Upper lobe of left lung (tissue), 6 donors: ENCODE results near the gene ACOT12. TPM values are rescaled to one million over a fixed set of nuclear protein-coding genes. Genes with fewer than 3 reads are reported as not detected.
"Not testable (repeated sequence)": the region's sequence is repeated elsewhere in the genome, so short reads cannot be mapped to it uniquely, and the experiment has no call there.

Source experiments
- ATAC-seq, 2 donors: fragments of 200-7000 bp; cut with Tn5 transposase; one replicate each; pipeline ENCODE4 v1.9.1; 2022; ENCODE audit warnings: mild to moderate bottlenecking in 2 of 2, moderate library complexity in 2 of 2; ENCODE audit not compliant: low FRiP score in 2 of 2
- DNase-seq, 2 donors: peaks; one replicate each; pipeline ENCODE4 v3.0.0-alpha.2; 2019 to 2020
- H3K27ac ChIP-seq, 4 donors: fragments of 200-600 bp; sonication (generic); one replicate each; pipeline ENCODE4 v1.5.1; 2016 to 2019
- H3K27me3 ChIP-seq, 4 donors: fragments of 200-600 bp; sonication (generic); one replicate each; pipeline ENCODE4 v1.5.1; 2017 to 2019
- H3K36me3 ChIP-seq, 4 donors: fragments of 200-600 bp; sonication (generic); one replicate each; pipeline ENCODE4 v1.5.1; 2016 to 2019
- H3K4me1 ChIP-seq, 4 donors: fragments of 200-600 bp; sonication (generic); one replicate each; pipeline ENCODE4 v1.5.1; 2018 to 2019
- H3K4me3 ChIP-seq, 4 donors: fragments of 200-600 bp; sonication (generic); one replicate each; pipeline ENCODE4 v1.5.1; 2017 to 2019; ENCODE audit warnings: mild to moderate bottlenecking in 2 of 4, moderate library complexity in 1 of 4
- H3K9me3 ChIP-seq, 4 donors: fragments of 200-600 bp; sonication (generic); one replicate each; pipeline ENCODE4 v1.5.1; 2018 to 2019
- EP300 ChIP-seq, 4 donors: sonication (generic); formaldehyde crosslinking; IDR thresholded peaks; one replicate each; pipeline ENCODE4 v1.5.1; 2017; ENCODE audit warnings: antibody characterized with exemption in 4 of 4, control low read depth in 2 of 4
- POLR2A ChIP-seq, 4 donors: fragments of 450-650 bp; IDR thresholded peaks; one replicate each; pipeline ENCODE4 v1.5.1; 2016 to 2017; ENCODE audit warnings: antibody characterized with exemption in 4 of 4, mild to moderate bottlenecking in 2 of 4
- POLR2AphosphoS5 ChIP-seq, 2 donors: sonication (generic); formaldehyde crosslinking; IDR thresholded peaks; one replicate each; pipeline ENCODE4 v1.5.1; 2017; ENCODE audit warnings: antibody characterized with exemption in 2 of 2
- WGBS, 2 donors: methylation state at CpG; one replicate each; pipeline ENCODE4 v1.1.5; 2017 to 2018; 5-methylcytosine and 5-hydroxymethylcytosine counted together
- total RNA-seq, 6 donors: library from RNA; depleted of rRNA in 4 of 6; stranded (reverse); fragments of >200 nt in 4 of 6; gene quantifications; one replicate each; pipeline versions ENCODE4 v1.1.0 to v1.2.1, GENCODE V29; 2016 to 2021
- TF ChIP-seq, protein P1 (sequence below), 6 experiments: fragments of 450-650 bp in 4 of 6; fragments of 200-600 bp in 2 of 6; sonication (generic) in 2 of 6; IDR thresholded peaks; one replicate each; pipeline ENCODE4 v1.5.1; 2016 to 2019; ENCODE audit warnings: antibody characterized with exemption in 6 of 6
- donor health status: DM: no; HTN: no; CAD: no; lungs with moderate emphysema.
- donor health status: DM: no; HTN: yes; CAD: no; lungs with severe emphysema.

Gene ACOT12
- total RNA-seq, 6 donors from 2014 or later: not detected

DNA sequence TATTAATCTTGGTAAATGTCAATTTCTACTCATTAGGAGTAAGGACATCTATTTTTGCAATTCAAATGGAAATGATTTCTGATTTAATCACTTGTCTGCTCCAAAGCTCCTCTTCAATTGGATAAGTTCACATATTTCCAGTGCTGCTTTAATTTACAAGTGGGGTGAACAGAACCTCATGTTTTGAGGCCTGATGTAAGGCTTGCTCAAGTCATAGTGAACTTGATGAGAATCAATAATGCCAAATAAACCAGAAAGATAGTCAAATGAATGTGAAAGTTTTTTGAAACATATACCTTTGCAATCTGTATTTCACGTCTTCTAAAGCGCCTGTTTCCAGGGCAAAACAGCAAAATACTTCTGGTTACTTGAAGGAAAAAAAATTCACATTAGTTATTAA, 15.4 kb upstream of the ACOT12 start:
- Histone ChIP-seq H3K27me3 (no peaks in the 10 kb centered on the region), H3K36me3 (no peaks in the 10 kb centered on the region), H3K9me3 (no peaks in the 10 kb centered on the region), H3K27ac (no peak overlapping the region), H3K4me1 (no peaks in the 10 kb centered on the region), H3K4me3 (no peak overlapping the region)
- ATAC-seq: no peak
- no peak for TF ChIP-seq EP300 (IDR thresholded peaks at IDR 0.05)
- TF ChIP-seq, protein P1, sequence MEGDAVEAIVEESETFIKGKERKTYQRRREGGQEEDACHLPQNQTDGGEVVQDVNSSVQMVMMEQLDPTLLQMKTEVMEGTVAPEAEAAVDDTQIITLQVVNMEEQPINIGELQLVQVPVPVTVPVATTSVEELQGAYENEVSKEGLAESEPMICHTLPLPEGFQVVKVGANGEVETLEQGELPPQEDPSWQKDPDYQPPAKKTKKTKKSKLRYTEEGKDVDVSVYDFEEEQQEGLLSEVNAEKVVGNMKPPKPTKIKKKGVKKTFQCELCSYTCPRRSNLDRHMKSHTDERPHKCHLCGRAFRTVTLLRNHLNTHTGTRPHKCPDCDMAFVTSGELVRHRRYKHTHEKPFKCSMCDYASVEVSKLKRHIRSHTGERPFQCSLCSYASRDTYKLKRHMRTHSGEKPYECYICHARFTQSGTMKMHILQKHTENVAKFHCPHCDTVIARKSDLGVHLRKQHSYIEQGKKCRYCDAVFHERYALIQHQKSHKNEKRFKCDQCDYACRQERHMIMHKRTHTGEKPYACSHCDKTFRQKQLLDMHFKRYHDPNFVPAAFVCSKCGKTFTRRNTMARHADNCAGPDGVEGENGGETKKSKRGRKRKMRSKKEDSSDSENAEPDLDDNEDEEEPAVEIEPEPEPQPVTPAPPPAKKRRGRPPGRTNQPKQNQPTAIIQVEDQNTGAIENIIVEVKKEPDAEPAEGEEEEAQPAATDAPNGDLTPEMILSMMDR (IDR thresholded peaks at IDR 0.05): no peak
- no peak for TF ChIP-seq POLR2A (IDR thresholded peaks at IDR 0.05)
- no peak for TF ChIP-seq POLR2AphosphoS5 (IDR thresholded peaks at IDR 0.05)
- 93 to 95% methylated on average over 2 of the region's 2 CpGs for WGBS, 2 donors
- DNase-seq: no peak

DNA sequence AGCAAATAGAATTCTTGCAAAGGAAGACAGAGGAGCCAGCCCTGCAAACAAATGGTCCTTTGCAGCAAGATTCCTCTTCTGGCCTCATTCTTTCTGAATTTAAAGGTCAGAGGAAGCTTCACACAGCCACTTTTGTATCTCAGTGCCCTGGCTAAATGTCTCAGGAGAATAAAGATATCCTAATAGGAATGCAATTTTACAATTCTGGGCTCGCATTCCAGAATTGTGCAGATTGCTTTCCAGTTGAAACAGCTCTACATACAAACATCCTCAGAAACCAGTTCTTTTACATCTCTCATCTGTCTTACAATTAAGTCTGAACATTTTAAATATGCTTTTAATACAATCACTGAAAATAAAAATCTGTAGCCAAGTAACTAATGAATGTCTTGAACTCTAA, 14.6 kb upstream of the ACOT12 start:
- Histone ChIP-seq H3K27ac (no peak overlapping the region), H3K4me1 (no peaks in the 10 kb centered on the region), H3K4me3 (no peak overlapping the region), H3K9me3 (no peaks in the 10 kb centered on the region), H3K27me3 (no peaks in the 10 kb centered on the region), H3K36me3 (no peaks in the 10 kb centered on the region)
- 90 to 93% methylated on average over 1 of the region's 1 CpG for WGBS, 2 donors
- ATAC-seq: no peak
- TF ChIP-seq, protein P1 (IDR thresholded peaks at IDR 0.05): no peak
- no peak for TF ChIP-seq POLR2AphosphoS5 (IDR thresholded peaks at IDR 0.05)
- no peak for TF ChIP-seq EP300 (IDR thresholded peaks at IDR 0.05)
- no peak for DNase-seq

- not testable (repeated sequence) for H3K4me3 ChIP-seq, H3K27ac ChIP-seq, H3K4me1 ChIP-seq, H3K27me3 ChIP-seq, ATAC-seq, H3K36me3 ChIP-seq, DNase-seq, H3K9me3 ChIP-seq
- 70 to 98% methylated on average over 4 of the region's 4 CpGs for WGBS, 2 donors
Observed at GRCh38 chr5:81407811-81408210, 13.9 kb upstream of the ACOT12 start.

DNA sequence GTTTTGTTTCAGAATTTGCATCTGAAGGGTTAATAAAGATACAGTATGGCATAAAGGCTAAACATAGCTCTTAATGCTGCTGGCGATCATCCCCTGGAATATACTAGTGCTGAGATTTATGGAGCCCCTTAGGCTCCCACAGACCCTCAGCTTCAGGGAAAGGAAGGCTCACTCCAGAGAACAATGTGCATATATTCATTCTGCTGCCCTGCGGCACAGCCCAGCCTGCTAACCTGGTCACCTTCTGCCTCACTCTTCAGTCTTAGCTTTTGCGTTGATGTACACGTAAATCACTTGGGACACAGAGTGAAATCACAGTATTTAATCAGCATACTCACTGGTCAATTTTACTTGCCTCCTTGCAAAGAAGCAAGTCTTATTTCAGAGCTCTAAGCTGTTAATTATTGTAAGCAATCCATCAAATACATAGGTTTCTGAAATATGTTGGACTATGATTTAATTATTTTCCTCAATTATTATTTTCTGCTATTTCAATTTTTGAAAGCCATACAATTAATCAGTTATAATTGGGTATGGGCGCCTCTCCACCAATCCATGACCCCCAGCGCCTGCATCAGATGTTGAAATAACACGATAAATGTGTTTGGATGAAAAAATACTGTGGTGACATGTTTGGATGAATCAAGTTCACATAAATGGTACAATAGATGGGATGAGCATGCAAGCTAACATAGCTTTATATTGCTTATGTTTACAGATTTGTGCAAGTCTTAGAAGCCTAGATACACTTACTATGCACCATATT, 11.4 kb upstream of the ACOT12 start:
- Histone ChIP-seq H3K27me3 (no peaks in the 10 kb centered on the region), H3K9me3 (no peaks in the 10 kb centered on the region), H3K4me1 (no peaks in the 10 kb centered on the region), H3K36me3 (no peaks in the 10 kb centered on the region), H3K4me3 (no peak overlapping the region), H3K27ac (no peak overlapping the region)
- 83 to 85% methylated on average over 7 of the region's 7 CpGs for WGBS, 2 donors
- no peak for DNase-seq
- no peak for ATAC-seq
- TF ChIP-seq, protein P1 (IDR thresholded peaks at IDR 0.05): no peak
- no peak for TF ChIP-seq EP300 (IDR thresholded peaks at IDR 0.05)
- no peak for TF ChIP-seq POLR2A (IDR thresholded peaks at IDR 0.05)
- no peak for TF ChIP-seq POLR2AphosphoS5 (IDR thresholded peaks at IDR 0.05)

GRCh38 chr5:81402192-81402930, 8.4 kb upstream of the ACOT12 start:
- Histone ChIP-seq H3K4me3 (no peak overlapping the region), H3K4me1 (no peaks in the 10 kb centered on the region), H3K9me3 (no peaks in the 10 kb centered on the region), H3K27me3 (no peaks in the 10 kb centered on the region), H3K36me3 (no peaks in the 10 kb centered on the region), H3K27ac (no peak overlapping the region)
- DNase-seq (no peak), ATAC-seq (no peak)
- TF ChIP-seq EP300 (IDR thresholded peaks at IDR 0.05) (no peak), POLR2AphosphoS5 (IDR thresholded peaks at IDR 0.05) (no peak), POLR2A (IDR thresholded peaks at IDR 0.05) (no peak)
- TF ChIP-seq, protein P1 (IDR thresholded peaks at IDR 0.05): no peak
- WGBS, 2 donors: 24 to 35% methylated on average over 2 of the region's 2 CpGs
